ENCODE data around the gene TSBP1. TPM values are rescaled to one million over a fixed set of nuclear protein-coding genes. Genes with fewer than 3 reads are reported as not detected.
"Not testable (repeated sequence)": the region's sequence is repeated elsewhere in the genome, so short reads cannot be mapped to it uniquely, and the experiment has no call there.

TSBP1 gene
- polyA plus RNA-seq, 1 donor, result not detected

GRCh38 chr6:32273801-32274577 is 97.7 kb downstream of the TSBP1 start:
- not testable (repeated sequence) for DNase-seq

GRCh38 chr6:32271429-32271828 is 100.3 kb downstream of the TSBP1 start:
- DNase-seq, result no peak

- not testable (repeated sequence) for DNase-seq
Measured at GRCh38 chr6:32268459-32268858, 103.2 kb downstream of the TSBP1 start.

DNA sequence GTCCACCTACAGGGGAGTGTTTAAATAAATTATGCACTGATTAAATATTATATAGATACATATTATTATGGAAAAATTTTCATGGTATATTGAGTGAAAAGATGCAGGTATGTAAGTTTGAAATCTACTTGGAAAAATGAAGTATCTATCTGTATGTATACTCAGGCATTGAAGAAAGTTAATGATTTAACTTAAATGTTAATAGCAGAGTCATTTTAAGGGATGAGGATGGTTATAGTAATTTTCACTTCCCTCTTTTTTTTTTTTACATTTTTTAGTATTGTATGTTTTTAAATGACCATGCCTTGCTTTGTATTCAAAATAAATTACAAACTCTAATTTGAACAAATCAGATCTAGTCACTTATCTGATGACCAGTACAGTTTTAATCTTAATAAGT is 104.7 kb downstream of the TSBP1 start:
- no peak for DNase-seq

DNA sequence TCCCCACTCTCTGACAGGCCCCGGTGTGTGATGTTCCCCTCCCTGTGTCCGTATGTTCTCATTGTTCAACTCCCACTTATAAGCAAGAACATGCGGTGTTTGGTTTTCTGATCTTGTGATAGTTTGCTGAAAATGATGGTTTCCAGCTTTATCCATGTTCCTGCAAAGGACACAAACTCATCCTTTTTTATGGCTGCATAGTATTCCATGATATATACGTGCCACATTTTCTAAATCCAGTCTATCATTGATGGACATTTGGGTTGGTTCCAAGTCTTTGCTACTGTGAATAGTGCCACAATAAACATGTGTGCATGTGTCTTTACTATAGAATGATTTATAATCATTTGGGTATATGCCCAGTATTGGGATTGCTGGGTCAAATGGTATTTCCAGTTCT is 114.4 kb downstream of the TSBP1 start:
- not testable (repeated sequence) for DNase-seq

DNA sequence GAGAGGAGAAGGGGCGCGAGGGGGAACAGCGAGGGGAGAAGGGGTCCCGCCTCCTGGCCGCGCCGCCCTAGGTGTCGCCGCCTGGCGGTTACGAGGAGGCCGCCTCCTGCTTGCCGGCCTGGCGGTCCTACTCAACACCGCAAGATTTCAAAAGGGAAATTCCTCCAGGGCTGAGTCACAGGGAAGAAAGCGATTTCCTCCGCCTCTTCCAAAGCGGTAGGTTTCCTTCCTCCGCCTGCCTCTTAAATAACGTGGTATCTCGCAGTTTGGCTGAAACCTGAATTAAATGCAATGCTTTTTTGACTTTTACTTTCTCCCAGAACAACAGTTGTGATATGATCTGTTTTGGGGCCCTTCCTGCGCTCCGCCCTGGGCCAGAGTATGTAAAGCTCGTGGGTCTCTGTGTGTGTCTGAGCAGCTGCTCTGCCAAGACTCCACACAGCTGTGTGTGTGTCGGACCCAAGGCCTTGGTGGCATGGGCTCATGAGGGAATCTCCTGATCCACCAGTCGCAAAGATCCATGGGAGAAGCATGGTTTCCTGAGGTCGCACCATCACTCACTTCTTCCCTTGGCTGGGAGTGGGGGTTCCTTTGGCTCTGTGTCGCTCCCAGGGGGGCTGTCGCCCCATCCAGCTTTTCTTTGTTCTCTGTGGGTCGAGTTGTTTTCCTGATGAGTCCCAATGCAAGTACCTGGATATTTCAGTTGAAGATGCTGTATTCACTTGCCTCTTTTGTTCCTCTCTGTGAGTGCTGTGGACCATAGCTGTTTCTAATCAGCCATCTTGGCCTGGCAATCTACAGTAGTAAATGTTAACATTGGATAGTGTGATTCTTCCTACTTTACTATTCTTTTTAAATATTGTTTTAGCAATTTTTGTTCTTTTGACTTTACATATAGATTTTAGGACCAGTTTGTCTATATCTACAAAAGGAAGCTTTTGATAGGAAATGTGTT is 116.2 kb downstream of the TSBP1 start:
- peak; percentile 85 for DNase-seq

- DNase-seq, result no peak
Measured at GRCh38 chr6:32254761-32255198, 116.9 kb downstream of the TSBP1 start.

DNA sequence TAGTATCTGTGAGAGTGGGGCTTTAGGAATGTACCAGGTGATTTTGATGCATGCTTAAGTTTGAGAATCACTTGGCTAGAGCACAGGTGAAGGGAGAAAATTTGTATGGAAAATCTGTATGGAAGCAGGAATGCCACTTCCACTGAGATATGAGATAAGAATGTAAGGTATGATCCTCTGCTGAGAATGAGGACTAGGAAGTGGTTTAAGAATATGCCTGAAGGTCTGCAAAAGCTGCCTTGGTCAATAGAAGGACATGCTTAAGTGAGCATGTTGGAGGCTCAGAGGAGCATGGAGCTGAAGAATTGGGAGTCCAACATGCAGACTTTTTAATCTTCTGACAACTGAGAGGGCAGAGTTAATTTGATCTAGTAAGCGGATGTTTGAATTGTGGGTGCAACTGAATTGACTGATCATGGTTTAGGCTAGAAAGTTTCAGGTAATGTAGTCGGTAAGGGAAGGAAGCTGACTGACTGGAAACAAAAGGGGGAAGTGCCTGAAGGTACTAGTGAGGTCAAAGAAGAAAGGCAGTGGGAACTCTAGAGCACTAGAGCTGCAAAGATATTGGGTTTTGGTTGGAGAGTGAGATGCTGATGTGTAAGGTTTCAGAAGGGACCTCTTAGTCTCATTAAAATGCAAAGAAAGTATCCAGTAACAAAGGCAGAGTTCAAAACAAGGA is 119.2 kb downstream of the TSBP1 start:
- no peak for DNase-seq

DNA sequence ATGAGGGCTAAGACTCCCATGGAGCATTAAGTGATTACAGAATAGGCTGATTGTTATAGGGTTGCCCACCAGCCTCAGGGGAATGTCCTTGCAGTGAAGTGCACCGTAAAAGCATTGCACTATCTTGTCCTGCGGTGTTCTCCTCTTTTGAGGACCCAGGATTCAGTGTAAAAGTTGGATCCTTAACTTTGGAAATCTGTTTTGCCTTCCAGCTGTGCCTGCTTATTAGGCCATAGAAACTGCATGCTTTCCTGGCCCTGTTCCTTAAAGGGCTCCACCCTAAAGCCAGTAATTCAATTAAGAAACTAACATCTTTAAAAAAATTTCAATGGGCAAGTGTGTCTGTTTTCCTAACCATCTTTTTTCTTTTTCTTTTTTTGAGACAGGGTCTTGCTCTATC is 122.4 kb downstream of the TSBP1 start:
- DNase-seq, result no peak

- no peak for DNase-seq
Measured at GRCh38 chr6:32247401-32247800, 124.3 kb downstream of the TSBP1 start.

- DNase-seq, result peak; percentile 87
Measured at GRCh38 chr6:32244946-32245398, 126.7 kb downstream of the TSBP1 start.

DNA sequence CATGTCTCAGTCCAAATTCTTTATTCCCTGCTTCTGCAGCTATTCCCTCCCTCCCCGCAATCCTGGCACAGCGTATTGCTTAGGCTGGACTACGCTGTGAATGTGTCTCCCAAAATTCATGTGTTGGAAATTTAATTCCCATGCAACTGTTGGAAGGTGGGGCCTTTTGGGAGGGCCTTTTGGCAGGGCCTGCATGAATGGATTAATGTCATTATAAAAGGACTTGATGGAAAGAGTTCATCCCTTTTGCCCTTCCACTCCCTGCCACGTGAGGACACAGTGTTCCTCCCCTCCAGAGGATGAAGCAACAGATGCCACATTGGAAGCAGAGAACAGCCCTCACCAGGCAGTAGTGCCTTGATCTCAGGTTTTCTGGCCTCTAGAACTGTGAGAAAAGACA is 127.4 kb downstream of the TSBP1 start:
- DNase-seq, result no peak

Other genes starting within 250 kb of the TSBP1 start
- gene ATF6B, start 243.7 kb downstream of the TSBP1 start, polyA plus RNA-seq (ENCODE audit: insufficient read length), result 49.0 TPM
- 3.6 TPM for gene FKBPL, start 241.6 kb downstream of the TSBP1 start, polyA plus RNA-seq (ENCODE audit: insufficient read length)
- gene PRRT1, start 220.0 kb downstream of the TSBP1 start, polyA plus RNA-seq (ENCODE audit: insufficient read length), result 1.6 TPM
- 42.8 TPM for gene PPT2, start 217.8 kb downstream of the TSBP1 start, polyA plus RNA-seq (ENCODE audit: insufficient read length)
- 29.5 TPM for gene EGFL8, start 207.3 kb downstream of the TSBP1 start, polyA plus RNA-seq (ENCODE audit: insufficient read length)
- gene AGPAT1, start 195.8 kb downstream of the TSBP1 start, polyA plus RNA-seq (ENCODE audit: insufficient read length), result 66.1 TPM
- 50.9 TPM for gene RNF5, start 193.5 kb downstream of the TSBP1 start, polyA plus RNA-seq (ENCODE audit: insufficient read length)
- 6.7 TPM for gene AGER, start 187.7 kb downstream of the TSBP1 start, polyA plus RNA-seq (ENCODE audit: insufficient read length)
- 109 TPM for gene PBX2, start 181.7 kb downstream of the TSBP1 start, polyA plus RNA-seq (ENCODE audit: insufficient read length)
- 9.9 TPM for gene GPSM3, start 179.3 kb downstream of the TSBP1 start, polyA plus RNA-seq (ENCODE audit: insufficient read length)
- gene NOTCH4, start 147.8 kb downstream of the TSBP1 start, polyA plus RNA-seq (ENCODE audit: insufficient read length), result 25.1 TPM
- 0.28 TPM for gene BTNL2, start 35.3 kb upstream of the TSBP1 start, polyA plus RNA-seq (ENCODE audit: insufficient read length)
- 57.8 TPM for gene HLA-DRA, start 68.0 kb upstream of the TSBP1 start, polyA plus RNA-seq (ENCODE audit: insufficient read length)
- 9.5 TPM for gene HLA-DRB5, start 158.4 kb upstream of the TSBP1 start, polyA plus RNA-seq (ENCODE audit: insufficient read length)
- gene HLA-DRB1, start 217.9 kb upstream of the TSBP1 start, polyA plus RNA-seq (ENCODE audit: insufficient read length), result 20.5 TPM